Activated naive CD4-positive, alpha-beta T cell treated with anti-CD3 and anti-CD28 coated beads, Interleukin-2, amount 50 U/mL, for 72 hours (primary cell): ENCODE data around the gene NAA38. TPM values are rescaled to one million over a fixed set of nuclear protein-coding genes. Genes with fewer than 3 reads are reported as not detected.
"Not testable (repeated sequence)": the region's sequence is repeated elsewhere in the genome, so short reads cannot be mapped to it uniquely, and the experiment has no call there.

Experiments used
- ATAC-seq, 2 donors: fragments of 150-1000 bp; cut with Tn5 transposase; 2 replicates each; pipeline ENCODE4 v1.10.0; 2021; ENCODE audit warnings: mild to moderate bottlenecking in 2 of 2, moderate library complexity in 2 of 2
- DNase-seq, 2 donors: peaks; one replicate each; pipeline ENCODE4 v3.0.0; 2021 to 2022; ENCODE audit warnings: low spot score in 2 of 2
- H3K27ac Mint-ChIP-seq, 2 donors: one replicate each; pipeline ENCODE4 v1.8.0; 2022; ENCODE audit warnings: mild to moderate bottlenecking in 2 of 2, mixed read lengths in 2 of 2
- H3K36me3 Mint-ChIP-seq, 2 donors: one replicate each; pipeline ENCODE4 v1.8.0; 2022; ENCODE audit warnings: mixed read lengths in 2 of 2
- H3K9me3 Mint-ChIP-seq, 2 donors: one replicate each; pipeline ENCODE4 v1.8.0; 2022; ENCODE audit warnings: mixed read lengths in 2 of 2
- total RNA-seq, 2 donors: library from RNA; stranded (reverse); gene quantifications; one replicate each; pipeline ENCODE4 v1.2.3, GENCODE V29; 2022

The NAA38 gene
- total RNA-seq, 2 donors from 2014 or later = 91.4 to 103 TPM

DNA sequence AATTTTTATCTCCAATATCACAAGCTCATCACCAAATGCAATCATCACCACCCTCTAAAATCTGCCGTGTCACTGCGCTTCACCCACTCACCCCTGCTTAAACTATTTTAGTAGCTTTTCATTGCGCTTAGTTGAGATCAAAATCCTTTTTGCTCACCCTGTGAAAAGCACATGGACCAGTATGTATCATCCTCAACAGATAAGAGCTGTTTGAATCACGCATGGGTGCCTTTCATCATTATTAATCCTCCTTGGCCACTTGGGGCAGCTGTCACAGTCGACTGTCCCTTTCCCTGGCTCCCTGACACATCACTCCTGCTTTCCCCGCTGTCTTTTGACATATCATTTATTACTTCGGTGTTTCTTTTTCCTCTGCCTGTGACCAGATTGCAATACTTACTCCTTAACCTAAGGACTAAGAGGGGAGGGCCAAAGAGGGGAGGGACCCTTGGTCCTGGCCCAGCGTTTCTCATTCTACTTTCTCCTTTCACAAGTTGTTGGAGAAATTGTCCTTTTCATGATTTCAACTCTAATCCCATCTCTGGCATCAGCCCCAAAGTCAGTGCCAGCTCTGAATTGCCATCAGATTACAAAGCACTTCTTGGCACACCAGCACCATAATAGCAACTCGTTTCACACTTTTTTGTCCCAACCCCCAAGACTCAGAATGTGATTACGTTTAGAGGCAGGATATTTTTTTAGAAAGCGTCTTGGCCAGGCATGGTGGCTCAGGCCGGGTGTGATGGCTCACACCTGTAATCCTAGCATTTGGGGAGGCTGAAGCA, 32.0 kb downstream of the NAA38 start:
- no peaks in the 10 kb centered on the region for H3K9me3 Mint-ChIP-seq
- no peaks in the 10 kb centered on the region for H3K36me3 Mint-ChIP-seq
- no peak overlapping the region for H3K27ac Mint-ChIP-seq
- no peak for DNase-seq
- ATAC-seq = peak in 1 of 2 donors; percentile 47

DNA sequence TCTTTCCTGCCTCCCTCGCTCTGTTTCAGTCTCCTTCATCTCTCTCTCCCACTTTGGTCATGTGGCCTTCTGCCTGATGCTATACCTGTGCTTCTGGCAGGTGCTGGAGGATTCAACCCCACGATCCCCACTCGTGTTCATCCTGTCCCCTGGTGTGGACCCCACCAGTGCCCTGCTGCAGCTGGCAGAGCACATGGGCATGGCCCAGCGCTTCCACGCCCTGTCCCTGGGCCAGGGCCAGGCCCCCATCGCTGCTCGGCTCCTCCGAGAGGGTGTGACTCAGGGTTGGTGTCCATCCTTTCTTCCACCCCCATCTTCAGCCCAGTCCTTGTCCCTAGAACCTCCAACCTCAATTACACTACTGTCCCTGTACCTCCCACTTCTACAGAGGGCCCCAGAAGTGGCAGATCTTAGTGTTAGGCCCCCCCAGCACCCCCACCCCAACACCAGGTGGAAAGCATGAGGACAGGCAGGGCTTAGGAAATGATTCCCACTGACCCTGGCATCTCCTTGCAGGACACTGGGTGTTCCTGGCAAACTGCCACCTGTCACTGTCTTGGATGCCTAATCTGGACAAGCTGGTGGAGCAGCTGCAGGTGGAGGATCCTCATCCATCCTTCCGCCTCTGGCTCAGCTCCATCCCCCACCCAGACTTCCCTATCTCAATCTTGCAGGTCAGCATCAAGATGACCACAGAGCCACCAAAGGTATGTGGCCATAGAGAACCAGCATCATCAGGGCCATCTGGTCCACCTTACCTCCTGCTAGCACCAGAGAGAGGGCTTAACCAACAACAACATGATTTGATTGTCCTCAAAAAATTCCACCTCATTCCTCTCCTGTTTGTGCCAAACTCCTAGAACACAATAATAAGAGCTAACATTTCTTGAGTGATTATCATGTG, 33.1 kb downstream of the NAA38 start:
- H3K36me3 Mint-ChIP-seq = no peaks in the 10 kb centered on the region
- H3K27ac Mint-ChIP-seq = no peak overlapping the region
- DNase-seq = no peak
- no peaks in the 10 kb centered on the region for H3K9me3 Mint-ChIP-seq
- no peak for ATAC-seq

DNA sequence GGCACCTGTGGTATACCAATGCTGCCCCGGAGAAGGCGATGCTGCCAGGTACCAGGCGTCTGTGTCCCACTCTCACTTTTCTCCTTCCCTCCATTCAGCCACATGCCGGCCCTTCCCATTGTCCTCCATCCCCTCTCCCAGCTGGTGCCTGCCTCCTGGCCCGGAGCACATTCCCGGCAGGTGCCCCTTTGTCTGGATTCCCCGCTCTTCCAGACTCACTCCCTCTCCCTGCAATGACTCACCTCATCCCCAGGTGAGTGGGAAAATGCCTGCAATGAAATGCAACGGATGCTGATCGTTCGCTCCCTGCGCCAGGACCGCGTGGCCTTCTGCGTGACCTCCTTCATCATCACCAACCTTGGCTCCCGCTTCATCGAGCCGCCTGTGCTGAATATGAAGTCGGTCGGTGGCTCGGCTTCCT, 33.8 kb downstream of the NAA38 start:
- ATAC-seq (no peak), DNase-seq (no peak)
- Mint-ChIP-seq H3K9me3 (no peaks in the 10 kb centered on the region), H3K36me3 (no peaks in the 10 kb centered on the region), H3K27ac (no peak overlapping the region)

DNA sequence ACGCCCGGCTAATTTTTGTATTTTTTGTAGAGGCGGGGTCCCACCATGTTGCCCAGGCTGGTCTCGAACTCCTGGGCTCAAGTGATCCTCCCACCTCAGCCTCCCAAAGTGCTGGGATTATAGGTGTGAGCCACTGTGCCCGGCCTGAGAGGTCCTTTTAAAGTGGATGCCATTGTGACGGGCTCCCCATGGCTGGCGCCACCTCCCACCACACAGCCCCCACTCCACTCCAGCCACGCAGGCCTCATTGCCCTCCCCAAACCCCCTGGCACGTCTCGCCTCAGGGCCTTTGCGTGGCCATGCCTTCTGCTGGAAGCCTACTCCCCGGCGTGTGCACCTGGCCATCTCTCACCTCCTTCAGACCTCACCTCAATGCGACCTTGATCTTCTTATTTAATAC, 35.2 kb downstream of the NAA38 start:
- Mint-ChIP-seq H3K9me3 (no peaks in the 10 kb centered on the region), H3K27ac (peak overlapping the region in 1 of 2 donors; percentile 32), H3K36me3 (no peaks in the 10 kb centered on the region)
- DNase-seq (no peak), ATAC-seq (no peak)

DNA sequence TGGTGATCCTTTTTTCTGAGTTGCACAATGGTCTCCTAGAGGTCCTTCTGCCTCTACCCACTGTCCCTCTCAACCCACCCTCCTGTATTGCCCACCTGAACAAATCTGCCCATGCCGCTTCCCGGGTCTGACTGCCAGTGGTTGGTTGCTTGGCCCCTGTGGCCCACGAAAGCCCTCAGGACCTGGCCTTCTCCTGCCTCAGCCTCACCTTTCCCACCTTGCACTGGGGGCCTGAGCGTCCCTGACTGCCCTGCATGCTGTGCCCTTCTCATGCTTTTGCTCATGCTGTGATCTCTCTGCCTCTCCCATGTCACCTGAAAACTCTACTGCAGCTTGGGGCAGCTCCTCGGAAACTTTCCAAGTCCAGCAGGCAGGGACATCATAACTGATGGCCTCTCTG, 37.1 kb downstream of the NAA38 start:
- ATAC-seq = no peak
- no peak for DNase-seq
- H3K36me3 Mint-ChIP-seq = no peaks in the 10 kb centered on the region
- H3K27ac Mint-ChIP-seq = no peak overlapping the region
- H3K9me3 Mint-ChIP-seq = no peaks in the 10 kb centered on the region

DNA sequence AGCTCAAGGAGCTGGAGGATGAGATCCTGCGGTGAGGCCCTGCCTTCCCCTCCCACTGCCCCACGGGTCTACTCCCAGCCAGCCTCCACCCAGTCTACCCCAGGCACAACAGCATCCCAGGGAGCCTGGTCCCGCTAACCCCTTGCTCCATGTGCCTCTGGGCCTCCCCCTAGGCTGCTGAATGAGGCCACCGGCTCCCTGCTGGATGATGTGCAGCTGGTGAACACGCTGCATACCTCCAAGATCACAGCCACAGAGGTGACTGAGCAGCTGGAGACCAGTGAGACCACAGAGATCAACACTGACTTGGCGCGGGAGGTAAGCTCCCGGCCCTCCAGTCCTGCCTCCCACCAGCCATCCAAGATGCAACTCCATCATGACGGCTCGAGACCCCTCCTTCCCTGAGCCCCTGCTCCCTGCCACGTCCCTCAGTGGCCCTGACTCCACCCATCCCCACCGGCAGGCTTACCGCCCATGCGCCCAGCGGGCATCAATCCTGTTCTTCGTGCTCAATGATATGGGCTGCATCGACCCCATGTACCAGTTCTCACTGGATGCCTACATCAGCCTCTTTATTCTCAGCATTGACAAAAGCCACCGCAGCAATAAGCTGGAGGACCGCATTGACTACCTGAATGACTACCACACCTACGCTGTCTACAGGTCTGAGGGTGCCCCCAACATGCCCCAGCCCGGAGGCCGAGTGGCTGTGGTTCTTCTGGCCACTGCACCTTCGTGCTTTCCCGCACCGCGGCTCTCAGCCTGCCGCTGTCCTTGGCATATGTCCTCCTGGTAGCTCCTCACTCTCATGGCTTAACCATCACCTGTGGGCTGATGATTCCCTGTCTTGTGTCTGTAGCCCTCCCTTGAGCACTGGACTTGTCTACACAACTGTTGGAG, 38.4 kb downstream of the NAA38 start:
- Mint-ChIP-seq H3K27ac (no peak overlapping the region), H3K36me3 (no peaks in the 10 kb centered on the region), H3K9me3 (no peaks in the 10 kb centered on the region)
- DNase-seq = no peak
- ATAC-seq = no peak

DNA sequence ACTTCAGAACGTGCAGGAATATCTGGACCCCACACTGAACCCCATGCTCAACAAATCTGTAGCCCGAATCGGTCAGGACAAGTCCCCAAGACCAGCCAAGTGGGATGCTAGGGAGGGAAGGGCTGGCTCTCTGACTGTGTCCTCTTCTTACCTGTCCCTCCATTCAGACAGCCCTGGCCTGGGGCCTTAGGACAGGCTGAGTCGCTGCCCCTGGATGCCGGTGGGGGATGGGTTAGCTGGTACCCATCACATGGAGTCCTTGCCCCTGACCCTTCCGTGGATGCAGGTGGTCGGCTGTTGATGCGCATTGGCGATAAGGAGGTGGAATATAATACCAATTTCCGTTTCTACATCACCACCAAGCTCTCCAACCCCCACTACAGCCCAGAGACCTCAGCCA, 39.3 kb downstream of the NAA38 start:
- Mint-ChIP-seq H3K9me3 (no peaks in the 10 kb centered on the region), H3K36me3 (no peaks in the 10 kb centered on the region), H3K27ac (peak overlapping the region in 1 of 2 donors; percentile 46)
- DNase-seq (no peak), ATAC-seq (no peak)

DNA sequence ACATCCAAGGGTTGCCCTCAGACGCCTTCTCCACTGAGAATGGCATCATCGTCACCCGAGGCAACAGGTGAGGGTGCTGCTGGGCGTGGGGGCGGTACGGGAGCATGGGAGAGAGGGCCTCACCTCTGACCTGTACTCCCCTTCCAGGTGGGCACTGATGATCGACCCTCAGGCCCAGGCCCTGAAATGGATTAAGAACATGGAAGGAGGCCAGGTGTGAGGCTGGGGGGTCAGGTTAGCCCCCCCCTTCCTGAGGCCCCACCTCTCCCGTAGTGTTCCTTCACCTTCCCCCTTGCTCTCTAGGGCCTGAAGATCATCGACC, 39.8 kb downstream of the NAA38 start:
- DNase-seq (no peak), ATAC-seq (no peak)
- H3K9me3 Mint-ChIP-seq = no peaks in the 10 kb centered on the region
- no peak overlapping the region for H3K27ac Mint-ChIP-seq
- no peaks in the 10 kb centered on the region for H3K36me3 Mint-ChIP-seq

DNA sequence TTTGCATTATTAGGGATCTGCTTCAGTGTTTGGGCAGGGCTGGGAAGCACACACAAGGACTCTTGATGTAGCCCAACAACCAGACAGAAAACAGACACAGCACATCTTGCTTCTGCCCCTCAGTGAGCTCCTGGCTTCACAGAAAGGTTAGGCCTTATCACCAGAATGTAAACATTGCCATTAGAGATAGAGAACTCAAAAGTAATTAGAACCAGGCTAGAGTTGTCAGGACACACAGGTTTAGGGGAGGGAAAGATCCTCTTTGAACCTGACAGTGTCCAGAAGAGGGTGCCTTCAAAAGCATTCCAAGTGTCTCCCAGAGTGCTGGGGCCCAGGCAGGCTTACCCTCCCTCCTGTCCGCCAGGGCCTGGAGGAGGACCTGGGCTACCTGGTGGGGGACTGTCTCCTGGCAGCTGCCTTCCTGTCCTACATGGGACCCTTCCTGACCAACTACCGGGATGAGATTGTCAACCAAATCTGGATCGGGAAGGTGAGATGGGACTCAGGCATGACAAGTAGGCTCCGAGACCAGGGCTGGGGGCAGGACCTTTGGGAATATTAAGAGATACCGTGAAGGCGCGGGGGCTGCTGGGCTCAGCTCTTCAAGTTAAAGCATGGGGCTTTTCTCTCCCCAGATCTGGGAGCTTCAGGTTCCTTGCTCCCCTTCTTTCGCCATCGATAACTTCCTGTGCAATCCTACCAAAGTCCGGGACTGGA, 40.3 kb downstream of the NAA38 start:
- no peak for DNase-seq
- H3K36me3 Mint-ChIP-seq = no peaks in the 10 kb centered on the region
- no peak overlapping the region for H3K27ac Mint-ChIP-seq
- no peak for ATAC-seq
- H3K9me3 Mint-ChIP-seq = no peaks in the 10 kb centered on the region

DNA sequence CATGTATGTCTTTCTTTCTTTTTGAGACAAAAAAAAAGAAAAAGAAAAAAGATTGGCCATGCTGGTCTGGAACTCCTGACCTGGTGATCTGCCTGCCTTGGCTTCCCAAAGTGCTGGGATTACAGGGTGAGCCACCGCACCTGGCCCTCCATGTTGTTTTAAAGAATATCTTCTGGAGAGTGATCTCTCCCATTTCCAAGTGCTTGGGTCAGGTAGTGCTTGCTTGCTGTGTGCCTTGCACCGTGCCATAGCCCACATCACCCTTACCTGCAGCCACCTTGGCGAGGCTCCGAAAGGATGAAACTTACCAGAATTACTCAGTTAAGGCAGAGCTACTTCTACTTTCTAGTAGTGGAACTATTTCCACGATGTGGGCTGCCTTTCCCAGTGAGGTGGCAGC, 42.4 kb downstream of the NAA38 start:
- ATAC-seq = no peak
- H3K9me3 Mint-ChIP-seq = no peaks in the 10 kb centered on the region
- no peak for DNase-seq
- no peaks in the 10 kb centered on the region for H3K36me3 Mint-ChIP-seq
- H3K27ac Mint-ChIP-seq = no peak overlapping the region

DNA sequence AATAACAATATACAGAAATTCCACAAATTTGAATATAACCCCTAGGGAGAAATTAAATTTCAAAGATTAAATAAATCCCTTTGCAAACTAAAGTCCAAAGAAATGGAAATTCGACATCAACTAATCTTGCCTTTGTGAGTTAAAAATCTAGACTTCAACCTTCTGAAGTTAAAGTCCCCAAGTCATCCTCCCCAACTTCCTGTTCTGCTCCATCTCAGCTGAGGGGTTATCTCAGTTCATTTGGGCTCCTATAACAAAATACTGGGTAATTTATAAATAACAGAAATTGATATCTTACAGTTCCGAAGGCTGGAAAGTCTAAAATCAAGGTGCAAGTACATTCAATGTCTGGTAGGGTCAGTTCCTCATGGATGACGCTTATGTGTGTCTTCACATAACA, 46.1 kb downstream of the NAA38 start:
- no peak for DNase-seq
- H3K36me3 Mint-ChIP-seq = no peaks in the 10 kb centered on the region
- no peaks in the 10 kb centered on the region for H3K9me3 Mint-ChIP-seq
- no peak for ATAC-seq
- H3K27ac Mint-ChIP-seq = no peak overlapping the region

DNA sequence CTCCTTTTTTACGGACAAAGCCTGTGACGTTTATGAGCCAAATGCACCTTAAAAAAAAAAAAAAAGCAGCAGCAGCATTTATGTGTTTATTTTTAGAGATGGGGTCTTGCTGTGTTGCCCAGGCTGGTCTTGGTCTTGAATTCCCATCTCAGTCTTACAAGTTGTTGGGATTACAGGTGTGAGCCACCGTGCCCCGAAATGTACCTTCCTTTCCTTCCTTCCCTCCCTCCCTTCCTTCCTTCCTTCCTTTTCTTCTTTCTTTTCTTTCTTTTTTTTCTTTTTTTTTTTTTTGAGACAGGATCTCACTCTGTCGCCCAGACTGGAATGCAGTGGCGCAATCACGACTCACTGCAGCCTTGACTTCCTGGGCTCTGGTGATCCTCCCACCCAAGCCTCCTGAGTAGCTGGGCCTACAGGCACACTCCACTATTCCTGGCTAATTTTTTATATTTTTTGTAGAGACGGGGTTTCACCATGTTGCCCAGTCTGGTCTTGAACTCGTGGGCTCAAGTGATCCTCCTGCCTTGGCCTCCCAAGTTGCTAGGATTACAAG, 47.5 kb downstream of the NAA38 start:
- DNase-seq, H3K27ac Mint-ChIP-seq, ATAC-seq, H3K36me3 Mint-ChIP-seq, H3K9me3 Mint-ChIP-seq: not testable (repeated sequence)

DNA sequence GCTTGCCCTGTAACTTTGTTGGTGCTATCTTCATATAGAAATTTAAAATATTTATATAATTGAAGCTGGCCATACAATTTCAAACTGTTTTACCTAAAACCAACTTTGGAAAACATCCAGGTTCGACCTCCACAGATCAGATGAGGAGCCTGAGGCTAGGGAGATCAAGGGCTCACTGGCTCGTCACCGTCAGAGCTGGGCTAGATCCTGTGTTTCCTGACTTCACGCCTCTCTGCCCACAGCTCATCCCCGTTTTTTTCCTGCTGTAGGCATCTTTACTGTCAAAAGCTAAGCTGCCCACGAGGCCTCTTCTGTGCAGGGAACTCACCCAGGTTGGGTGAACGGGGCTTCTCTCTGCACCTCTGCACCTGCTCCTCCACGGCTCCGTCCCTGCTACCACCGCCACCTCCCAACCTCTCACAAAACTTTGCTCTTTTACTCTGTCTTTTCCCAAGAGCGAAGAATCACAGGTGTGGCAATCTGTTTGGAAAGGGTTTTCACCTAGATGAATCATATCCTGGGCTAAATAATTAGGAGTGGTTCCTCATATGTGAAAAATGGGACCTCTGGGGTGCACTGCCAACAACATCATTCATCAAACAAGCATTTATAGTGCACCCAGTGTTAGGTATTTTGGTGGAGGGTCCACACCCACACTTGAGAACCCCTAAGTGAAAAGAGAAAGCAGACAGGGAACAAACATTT, 48.1 kb downstream of the NAA38 start:
- no peaks in the 10 kb centered on the region for H3K36me3 Mint-ChIP-seq
- ATAC-seq = no peak
- DNase-seq = no peak
- H3K9me3 Mint-ChIP-seq = no peaks in the 10 kb centered on the region
- no peak overlapping the region for H3K27ac Mint-ChIP-seq

DNA sequence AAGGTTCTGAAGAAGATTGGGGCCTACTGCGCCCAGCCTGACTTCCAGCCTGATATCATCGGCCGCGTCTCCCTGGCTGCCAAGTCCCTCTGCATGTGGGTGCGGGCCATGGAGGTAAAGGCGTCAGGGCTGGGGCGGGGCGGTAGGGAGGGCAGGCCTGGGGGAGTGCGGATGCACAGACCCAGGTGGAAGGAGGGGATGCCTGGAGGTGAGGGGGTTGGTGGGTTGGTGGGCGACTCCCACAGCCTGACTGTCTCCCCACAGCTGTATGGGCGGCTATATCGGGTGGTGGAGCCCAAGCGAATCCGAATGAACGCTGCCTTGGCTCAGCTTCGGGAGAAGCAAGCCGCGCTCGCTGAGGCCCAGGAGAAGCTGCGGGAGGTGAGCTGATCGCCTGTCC, 50.2 kb downstream of the NAA38 start:
- DNase-seq = no peak
- no peaks in the 10 kb centered on the region for H3K9me3 Mint-ChIP-seq
- no peak overlapping the region for H3K27ac Mint-ChIP-seq
- H3K36me3 Mint-ChIP-seq = no peaks in the 10 kb centered on the region
- no peak for ATAC-seq
